GM21515 (cell line): ENCODE results near the gene PTCRA.
"Not testable (repeated sequence)": the region's sequence is repeated elsewhere in the genome, so short reads cannot be mapped to it uniquely, and the experiment has no call there.

Experiments used
- ATAC-seq: cut with Tn5 transposase; IDR thresholded peaks from one replicate; pipeline ENCODE4 v1.9.1; 2021; ENCODE audit not compliant: unreplicated experiment

The PTCRA gene

GRCh38 chr6:42902429-42903263 lies 13.2 kb upstream of the PTCRA start:
- ATAC-seq, result not testable (repeated sequence)

DNA sequence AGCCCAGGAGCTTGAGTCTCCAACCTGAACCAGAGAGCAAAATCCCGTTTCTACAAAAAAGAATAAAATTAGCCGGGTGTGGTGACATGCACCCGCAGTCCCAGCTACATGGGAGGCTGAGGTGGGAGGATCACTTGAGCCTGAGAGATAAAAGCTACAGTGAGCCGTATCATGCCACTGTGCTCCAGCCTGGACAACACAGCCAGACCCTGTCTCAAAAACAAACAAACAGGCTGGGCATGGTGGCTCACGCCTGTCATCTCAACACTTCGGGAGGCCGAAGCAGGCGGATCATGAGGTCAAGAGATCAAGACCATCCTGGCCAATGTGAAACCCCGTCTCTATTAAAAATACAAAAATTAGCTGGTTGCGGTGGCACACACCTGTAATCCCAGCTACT lies 11.4 kb upstream of the PTCRA start:
- ATAC-seq, result no peak

DNA sequence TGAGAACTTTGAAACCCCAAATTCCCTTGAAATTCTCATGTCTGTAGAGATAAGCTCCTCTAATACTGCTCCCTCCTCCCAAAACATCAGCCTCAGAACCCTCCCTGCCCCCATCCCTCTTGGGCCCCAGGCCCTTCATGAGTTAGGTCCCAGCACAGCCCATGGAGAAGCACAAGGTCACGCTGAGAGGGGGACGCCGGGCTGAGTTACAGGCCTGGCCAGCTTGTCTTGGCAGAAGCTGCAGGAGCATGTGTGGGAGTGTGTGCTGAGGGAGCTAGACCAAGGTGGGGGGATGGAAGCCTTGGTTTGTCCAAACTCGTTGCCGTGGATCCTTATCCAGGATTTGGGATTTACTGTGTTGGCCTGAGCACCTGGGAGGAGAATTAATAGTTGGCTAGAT lies 8.5 kb upstream of the PTCRA start:
- no peak for ATAC-seq

GRCh38 chr6:42909835-42910234 lies 6.0 kb upstream of the PTCRA start:
- ATAC-seq, result no peak

GRCh38 chr6:42911171-42912021 lies 4.5 kb upstream of the PTCRA start:
- no peak for ATAC-seq

DNA sequence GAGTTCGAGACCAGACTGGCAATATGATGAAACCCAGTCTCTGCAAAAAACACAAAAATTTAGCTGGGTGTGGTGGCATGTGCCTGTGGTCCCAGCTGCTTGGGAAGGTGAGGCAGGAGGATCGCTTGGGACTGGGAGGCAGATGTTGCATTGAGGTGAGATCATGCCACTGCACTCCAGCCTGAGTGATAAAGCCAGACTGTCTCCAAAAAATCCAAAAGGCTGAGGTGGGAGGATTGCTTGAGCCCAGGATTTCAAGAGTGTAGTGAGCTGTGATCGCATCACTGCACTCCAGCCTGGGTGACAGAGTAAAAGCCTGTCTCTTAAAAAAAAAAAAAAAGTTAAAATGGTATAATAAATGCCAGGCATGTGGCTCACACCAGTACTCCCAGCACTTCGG lies 1.3 kb upstream of the PTCRA start:
- no peak for ATAC-seq

- no peak for ATAC-seq
Measured at GRCh38 chr6:42916288-42916687, 435 bp downstream of the PTCRA start.

DNA sequence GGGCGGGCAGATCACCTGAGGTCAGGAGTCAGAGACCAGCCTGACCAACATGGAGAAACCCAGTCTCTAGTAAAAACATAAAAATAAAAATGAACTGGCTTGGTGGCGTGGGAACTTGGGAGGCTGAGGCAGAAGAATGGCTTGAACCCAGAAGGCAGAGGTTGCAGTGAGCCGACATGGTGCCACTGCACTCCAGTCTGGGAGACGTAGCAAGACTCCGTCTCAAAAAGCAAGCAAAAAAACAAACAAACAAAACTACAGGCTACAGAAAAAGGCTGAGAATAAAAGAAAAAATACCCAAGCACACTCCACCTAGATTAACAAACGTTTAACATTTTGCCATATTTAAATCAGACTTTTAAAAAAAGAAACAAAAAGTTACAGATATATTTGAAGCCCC lies 5.9 kb downstream of the PTCRA start:
- ATAC-seq, result no peak

DNA sequence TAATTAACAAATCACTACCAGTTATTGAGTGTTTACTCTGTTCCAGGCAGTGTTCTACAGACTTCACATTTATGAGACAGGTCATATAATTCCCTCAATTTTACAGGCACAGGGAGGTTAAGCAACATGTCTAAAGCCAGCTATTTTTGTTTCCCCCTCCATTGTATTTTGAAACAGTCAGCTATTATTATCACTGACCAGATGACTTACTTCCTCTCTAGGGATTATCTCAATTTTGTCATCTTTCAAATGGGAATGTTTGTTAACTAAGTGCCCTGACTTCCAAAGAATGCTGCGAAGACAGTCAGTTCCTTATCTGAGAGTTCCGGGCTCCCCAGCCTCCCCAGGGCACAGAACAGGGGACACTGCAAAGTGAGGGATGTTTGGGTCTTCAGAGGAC lies 7.8 kb downstream of the PTCRA start:
- ATAC-seq, result no peak

- ATAC-seq, result no peak
Measured at GRCh38 chr6:42925248-42925857, 9.5 kb downstream of the PTCRA start.

GRCh38 chr6:42928986-42929820 lies 13.3 kb downstream of the PTCRA start, which contains the start of gene CNPY3:
Gene CNPY3 (plus strand): TSS chr6:42929480. CDS start chr6:42929571, 91 bp downstream.
- peak; percentile 67 for ATAC-seq

GRCh38 chr6:42929821-42930360 lies 14.0 kb downstream of the PTCRA start:
- peak; percentile 49 for ATAC-seq

DNA sequence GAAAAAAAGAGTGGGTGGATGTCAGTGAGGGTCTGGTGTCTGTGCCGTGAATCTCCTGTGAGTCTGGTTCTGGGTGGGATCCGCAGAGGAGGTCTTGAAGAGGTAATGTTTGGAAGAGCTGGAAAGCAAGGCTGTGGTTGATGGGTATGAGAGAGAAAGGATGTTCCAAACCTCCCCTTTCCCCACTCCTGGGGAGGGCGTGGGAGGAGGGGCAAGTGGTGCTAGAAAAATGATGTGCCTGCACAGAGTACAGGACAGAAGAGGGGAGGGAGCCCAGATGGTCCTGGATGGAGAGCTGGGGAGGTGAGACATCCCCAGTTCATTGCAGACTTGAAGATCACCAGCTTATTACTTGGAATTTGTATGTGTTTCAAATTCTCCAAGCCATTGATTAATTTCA lies 16.6 kb downstream of the PTCRA start:
- ATAC-seq, result no peak

DNA sequence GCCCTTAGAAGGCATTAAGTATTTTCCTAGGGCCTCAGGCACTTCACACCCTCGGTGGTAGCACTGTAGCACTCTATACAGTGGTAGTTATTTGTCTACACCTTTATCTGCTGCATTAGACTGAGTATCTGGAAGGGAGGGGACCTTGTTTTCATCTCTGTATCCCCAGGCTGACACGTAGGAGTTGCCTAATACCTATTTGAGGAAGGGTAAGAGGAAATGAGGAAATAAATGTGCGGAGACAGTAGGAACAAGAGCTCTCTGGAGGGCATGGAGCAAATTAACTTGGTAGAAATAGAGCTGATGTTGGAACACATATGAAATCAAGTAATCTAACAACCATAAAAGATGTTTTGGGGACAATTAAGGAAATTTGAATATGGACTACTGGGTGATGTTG lies 17.4 kb downstream of the PTCRA start:
- no peak for ATAC-seq

DNA sequence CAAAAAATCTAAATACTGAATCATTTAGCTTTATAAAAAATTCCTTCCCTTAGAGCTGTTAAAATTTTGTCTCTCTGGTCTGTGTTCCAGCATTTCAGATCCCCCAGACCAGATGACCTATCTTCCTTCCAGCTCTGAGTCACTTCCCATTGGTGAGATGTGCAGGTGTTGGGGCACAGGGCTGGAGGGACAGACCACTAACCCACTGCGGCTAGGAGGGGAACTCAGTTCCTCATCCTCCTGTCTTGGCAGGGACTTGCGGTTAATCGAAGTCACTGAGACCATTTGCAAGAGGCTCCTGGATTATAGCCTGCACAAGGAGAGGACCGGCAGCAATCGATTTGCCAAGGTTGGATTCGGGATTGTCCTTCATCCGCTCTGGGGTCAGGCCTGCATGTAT lies 19.5 kb downstream of the PTCRA start:
- ATAC-seq, result no peak

DNA sequence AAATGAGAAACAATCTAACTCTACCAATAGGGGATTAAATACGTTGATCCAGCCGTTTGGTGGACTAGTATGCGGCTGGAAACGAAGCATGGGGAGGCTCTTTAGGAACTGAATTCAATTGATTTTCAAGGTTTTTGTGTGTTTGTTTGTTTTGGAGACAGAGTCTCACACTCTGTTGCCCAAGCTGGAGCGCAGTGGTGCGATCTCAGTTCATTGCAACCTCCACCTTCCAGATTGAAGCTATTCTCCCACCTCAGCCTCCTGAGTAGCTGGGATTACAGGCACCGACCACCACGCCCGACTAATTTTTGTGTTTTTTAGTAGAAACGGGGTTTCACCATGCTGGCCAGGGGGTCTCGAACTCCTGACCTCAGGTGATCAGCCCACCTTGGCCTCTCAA lies 20.5 kb downstream of the PTCRA start:
- no peak for ATAC-seq

DNA sequence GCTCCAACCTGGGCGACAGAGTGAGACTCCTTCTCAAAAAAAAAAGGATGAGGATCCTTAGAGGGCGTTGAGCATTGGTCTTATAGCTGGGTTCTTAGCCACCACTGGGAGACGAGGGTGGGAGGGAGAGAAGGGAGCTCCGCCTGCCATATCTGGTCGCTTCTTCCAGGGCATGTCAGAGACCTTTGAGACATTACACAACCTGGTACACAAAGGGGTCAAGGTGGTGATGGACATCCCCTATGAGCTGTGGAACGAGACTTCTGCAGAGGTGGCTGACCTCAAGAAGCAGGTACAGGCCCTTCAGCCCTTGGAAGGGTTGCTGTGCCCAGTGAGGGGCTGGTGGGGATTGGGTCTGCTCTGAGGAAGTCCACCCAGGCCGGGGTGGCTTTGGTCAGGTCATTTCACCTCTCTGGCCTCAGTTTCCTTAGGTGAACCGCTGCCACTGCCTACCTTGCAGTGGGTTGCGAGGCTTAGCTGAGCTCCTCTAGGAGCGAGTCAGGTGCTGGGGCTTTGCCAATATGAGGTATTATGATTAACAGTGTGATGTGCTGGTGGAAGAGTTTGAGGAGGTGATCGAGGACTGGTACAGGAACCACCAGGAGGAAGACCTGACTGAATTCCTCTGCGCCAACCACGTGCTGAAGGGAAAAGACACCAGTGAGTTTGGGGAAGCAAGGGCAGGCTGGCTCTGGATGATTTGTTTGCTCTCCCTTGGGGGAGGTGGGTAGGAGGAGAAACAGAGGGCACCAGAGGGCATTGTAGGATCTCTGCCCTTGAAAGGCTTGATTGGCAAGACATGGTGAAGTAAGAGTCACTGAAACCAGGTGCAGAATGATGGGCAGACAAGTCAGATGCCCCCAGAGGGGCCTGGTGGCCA lies 21.9 kb downstream of the PTCRA start:
- ATAC-seq, result no peak

- no peak for ATAC-seq
Measured at GRCh38 chr6:42938428-42938796, 22.6 kb downstream of the PTCRA start.

GRCh38 chr6:42938987-42939809 lies 23.3 kb downstream of the PTCRA start:
- ATAC-seq, result no peak
